ENCODE data around the gene NR2F6.

NR2F6 gene

DNA sequence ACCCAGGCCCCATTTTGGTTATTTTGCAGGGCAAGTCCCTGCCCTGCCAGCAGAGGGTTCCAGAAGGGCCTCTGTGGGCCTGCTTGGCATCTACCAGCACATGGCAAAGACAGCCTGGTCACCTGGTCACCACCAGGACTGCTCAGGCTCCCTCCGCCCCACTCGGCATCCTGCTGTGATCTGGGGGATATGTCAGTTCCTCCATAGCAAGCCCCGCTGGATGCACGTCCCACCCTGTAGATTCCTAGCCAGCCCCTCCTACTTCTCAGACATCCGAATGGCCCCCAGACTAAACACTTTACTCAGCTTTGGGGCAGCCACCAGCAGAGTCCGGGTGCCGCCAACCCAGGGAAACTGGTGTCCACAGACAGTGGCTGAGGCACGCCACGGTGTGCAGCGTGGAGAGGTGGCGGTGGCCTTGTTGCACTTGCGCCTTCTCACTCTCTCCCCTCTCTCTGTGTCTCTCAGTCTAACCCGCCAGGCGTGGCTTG is 62.4 kb downstream of the NR2F6 start:
- H3K27ac ChIP-seq (ENCODE audit: low read length) = no peak overlapping the region
- H3K9me3 ChIP-seq (ENCODE audit: insufficient read depth, low read depth, low read length) = no peaks in the 10 kb centered on the region
- H3K4me3 ChIP-seq (ENCODE audit: low read length) = no peak overlapping the region
- H3K27me3 ChIP-seq (ENCODE audit: insufficient read depth, low read length) = no peaks in the 10 kb centered on the region
- H3K36me3 ChIP-seq (ENCODE audit: insufficient read depth, low read depth, low read length) = peaks cover 31% of the 10 kb centered on the region; the same call in 1 of the 2 replicates
- no peak overlapping the region for H3K9ac ChIP-seq (ENCODE audit: low read depth, low read length)
- H3K4me1 ChIP-seq (ENCODE audit: insufficient read depth, low read length) = peaks cover 5% of the 10 kb centered on the region; the same call in 1 of the 2 replicates

Data from iPS-20b (cell line).